HG03139 (cell line): ENCODE data around the gene OR4F15.
"Not testable (repeated sequence)": the region's sequence is repeated elsewhere in the genome, so short reads cannot be mapped to it uniquely, and the experiment has no call there.

Experiments
- ATAC-seq: cut with Tn5 transposase; IDR thresholded peaks from one replicate; pipeline ENCODE4 v1.9.1; 2021; ENCODE audit not compliant: unreplicated experiment

Gene OR4F15, protein sequence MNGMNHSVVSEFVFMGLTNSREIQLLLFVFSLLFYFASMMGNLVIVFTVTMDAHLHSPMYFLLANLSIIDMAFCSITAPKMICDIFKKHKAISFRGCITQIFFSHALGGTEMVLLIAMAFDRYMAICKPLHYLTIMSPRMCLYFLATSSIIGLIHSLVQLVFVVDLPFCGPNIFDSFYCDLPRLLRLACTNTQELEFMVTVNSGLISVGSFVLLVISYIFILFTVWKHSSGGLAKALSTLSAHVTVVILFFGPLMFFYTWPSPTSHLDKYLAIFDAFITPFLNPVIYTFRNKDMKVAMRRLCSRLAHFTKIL

DNA sequence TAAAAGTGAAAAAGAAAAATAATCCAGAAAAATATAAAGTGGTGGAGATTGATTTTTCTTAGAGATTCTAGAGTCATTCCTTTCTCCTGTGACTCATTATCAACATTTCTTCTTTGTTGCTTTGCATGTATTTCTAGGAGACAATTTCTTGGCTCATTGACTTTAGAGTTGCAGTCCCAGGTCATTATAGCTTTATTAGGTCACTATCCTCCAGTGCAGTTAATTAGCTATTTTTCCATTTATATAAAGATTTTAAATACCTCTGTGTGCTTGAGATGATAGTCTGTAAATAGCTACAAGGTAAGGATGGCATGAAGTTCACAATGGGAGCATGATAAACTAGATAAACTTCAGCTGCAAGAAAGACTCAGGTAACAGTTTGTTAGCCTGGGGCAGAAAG, at the start of gene OR4F15:
TSS of gene OR4F15 (plus strand) at position 301 of the 400 bp plus-strand sequence. CDS start 5,985 bp downstream, outside the sequence.
- no peak for ATAC-seq

- ATAC-seq, result not testable (repeated sequence)
Measured at GRCh38 chr15:101764669-101765339, 47.2 kb upstream of the OR4F15 start.

DNA sequence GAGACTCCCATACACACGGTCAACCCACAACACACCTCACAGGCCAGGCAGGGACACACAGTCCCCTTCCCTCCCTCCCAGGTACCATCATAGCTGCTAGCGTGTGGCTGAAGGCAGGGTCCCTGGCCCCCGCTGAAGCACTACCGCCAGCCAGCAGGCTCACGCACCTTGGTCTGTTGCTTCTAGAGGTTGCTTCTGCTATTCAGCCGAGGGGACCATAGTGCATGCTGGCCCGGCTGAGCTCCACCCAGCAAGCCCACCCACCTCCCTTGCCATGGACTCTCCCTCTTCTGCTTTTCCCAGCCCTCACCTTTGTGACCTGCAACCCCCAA, 46.7 kb upstream of the OR4F15 start:
- ATAC-seq, result not testable (repeated sequence)

- no peak for ATAC-seq
Measured at GRCh38 chr15:101765772-101766456, 46.1 kb upstream of the OR4F15 start.

DNA sequence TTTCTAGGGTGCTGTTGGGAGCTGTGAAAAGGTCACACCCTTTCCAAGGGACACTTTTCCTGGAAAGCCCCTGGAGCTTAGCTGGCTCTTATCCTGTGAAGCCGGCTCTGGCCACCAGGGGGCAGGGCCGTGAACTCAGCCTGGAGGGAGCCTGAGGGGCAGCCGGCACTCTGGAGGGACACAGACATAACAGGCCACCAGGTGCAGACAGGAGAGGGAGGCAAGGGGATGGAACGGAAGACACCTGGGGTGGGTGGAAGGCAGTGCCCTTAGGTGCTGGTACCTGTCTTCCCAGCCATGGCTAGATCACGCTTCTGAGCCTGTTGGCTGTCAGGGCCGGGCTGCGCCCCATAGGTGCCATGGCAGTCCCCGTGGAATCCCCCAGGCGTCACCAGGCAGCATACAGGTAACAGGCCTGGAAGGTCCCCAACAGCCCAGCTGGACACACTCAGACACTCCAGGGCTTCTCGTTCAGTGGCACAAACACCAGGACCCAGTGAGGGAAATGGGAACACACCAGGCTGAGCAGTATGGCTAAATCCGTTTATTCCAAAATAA, 44.8 kb upstream of the OR4F15 start:
- not testable (repeated sequence) for ATAC-seq

- no peak for ATAC-seq
Measured at GRCh38 chr15:101772921-101773320, 39.1 kb upstream of the OR4F15 start.

GRCh38 chr15:101773496-101774100, 38.4 kb upstream of the OR4F15 start:
- no peak for ATAC-seq

GRCh38 chr15:101775136-101775535, 36.9 kb upstream of the OR4F15 start:
- no peak for ATAC-seq

DNA sequence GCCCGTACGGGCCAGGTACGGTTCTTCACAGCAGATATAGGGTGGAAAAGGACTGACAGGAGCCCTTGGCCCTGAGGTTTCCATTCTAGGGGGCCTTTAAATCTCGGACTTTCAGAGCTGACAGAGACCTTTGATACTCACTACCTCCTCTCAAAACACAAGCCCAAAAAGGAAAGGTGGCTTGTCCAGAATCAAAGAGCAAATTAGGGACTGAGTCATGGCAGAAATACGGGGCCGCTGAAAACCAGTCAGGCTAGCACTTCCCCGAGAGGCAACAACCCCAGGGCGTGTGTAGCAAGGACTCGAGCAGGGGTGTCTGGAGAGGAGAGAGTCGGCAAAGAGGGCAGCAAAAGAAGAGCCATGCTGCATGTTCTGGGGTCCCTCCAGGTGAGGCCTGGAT, 33.4 kb upstream of the OR4F15 start:
- ATAC-seq, result not testable (repeated sequence)

DNA sequence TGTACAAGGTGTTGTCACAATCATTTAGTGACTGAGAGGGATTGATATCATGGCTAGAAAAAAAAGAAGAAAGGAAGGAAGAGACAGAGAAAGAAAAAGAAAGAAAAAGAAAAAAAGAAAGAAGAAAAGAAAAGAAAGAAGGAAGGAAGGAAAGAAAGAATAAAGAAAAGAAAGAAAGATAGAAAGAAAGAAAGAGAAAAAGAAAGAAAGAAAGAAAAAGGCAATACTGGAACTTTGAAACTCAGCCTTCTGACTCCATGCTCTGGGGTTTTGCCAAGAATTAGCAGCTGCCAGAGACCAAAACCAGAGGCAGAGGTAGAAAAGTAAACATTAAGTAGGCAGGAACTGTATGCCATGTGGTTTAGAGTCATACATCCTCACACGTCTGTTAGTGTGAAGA, 31.8 kb upstream of the OR4F15 start:
- ATAC-seq, result not testable (repeated sequence)

- no peak for ATAC-seq
Measured at GRCh38 chr15:101781928-101782327, 30.1 kb upstream of the OR4F15 start.

DNA sequence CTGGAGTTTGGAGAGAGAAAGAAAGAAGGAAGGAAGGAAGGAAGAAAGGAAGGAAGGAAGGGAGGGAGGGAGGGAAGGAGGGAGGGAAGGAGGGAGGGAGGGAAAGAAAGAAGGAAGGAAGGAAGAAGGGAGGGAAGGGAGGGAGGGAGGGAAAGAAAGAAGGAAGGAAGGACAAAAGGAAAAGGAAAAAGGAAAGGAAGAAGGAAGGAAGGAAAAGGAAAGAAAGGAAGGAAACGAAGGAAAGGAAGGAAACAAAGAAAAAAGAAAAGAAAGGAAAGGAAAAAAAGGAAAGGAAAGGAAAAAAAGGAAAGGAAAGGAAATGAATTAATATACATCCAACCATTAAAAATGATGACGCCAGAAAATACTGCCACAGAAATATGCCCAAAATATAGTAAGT, 27.4 kb upstream of the OR4F15 start:
- ATAC-seq, result no peak

GRCh38 chr15:101786422-101786821, 25.6 kb upstream of the OR4F15 start:
- not testable (repeated sequence) for ATAC-seq

- not testable (repeated sequence) for ATAC-seq
Measured at GRCh38 chr15:101788001-101788400, 24.0 kb upstream of the OR4F15 start.

DNA sequence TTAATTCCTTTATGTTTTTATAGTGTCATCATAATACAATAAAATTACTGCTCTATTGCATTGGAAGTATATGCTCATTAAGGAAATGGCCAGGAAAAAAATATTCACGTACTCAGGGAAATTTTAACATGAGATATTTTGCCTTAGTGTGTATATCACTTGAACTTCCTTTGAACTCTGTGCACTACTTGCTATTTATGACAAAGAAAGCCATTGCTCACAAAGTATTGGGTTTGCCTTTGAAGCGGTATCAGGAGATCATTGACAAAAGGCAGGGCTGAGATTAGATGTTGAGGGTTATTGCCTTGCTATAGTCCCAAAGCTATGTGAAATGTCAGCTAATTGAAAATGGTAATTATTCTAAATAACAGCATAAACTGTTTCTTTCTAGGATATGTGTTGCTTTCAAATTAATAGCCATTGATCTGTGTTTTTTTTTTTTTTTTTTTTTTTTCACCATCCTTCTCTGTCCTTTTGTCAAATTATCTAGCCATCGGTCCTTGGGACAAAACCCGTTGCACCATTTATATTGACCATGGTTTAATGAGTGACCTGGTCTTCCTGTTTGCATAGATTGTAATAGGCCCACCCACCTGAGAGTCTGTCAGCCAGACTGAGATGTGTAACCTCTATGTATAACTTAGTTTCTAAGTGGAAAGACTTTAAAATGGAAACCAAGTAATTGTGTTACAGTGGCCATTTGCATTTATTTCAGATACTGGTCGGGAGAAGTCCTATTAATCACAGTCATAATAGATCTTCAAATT, 23.3 kb upstream of the OR4F15 start:
- ATAC-seq, result not testable (repeated sequence)

DNA sequence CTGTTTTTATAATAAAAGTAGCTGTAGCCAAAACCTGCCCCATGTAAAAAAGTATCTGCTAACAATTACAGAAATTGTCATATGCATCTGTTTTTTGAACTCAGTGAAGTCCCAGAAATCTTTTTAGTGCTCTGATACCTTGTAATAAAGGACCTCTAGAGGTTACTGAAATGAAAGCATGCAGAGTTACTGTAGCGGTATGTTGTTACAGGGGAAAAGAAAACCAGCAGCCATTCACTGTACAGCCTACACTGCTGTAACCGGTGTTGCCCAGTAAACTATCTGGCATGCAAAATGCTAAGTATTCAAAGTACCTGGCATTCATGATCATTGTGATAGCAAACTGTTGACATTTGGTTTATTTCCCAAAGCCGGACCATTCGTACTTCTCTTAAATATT, 21.3 kb upstream of the OR4F15 start:
- ATAC-seq, result not testable (repeated sequence)

GRCh38 chr15:101793981-101794380, 18.0 kb upstream of the OR4F15 start:
- ATAC-seq, result not testable (repeated sequence)

GRCh38 chr15:101795455-101795854, 16.5 kb upstream of the OR4F15 start:
- no peak for ATAC-seq

DNA sequence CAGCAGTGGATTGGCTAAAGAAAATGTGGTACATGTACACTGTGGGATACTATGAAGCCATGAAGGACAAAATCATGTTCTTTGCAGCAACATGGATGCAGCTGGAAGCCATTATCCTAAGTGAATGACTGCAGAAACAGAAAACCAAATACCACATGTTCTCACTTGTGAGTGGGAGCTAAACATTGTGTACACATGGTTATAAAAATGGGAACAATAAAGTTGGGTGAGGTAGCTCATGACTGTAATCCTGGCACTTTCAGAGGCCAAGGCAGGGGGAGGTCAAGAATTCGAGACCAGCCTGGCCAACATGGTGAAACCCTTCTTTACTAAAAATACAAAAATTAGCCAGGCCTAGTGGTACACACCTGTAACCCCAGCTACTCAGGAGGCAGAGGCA, 12.3 kb upstream of the OR4F15 start:
- no peak for ATAC-seq

- ATAC-seq, result no peak
Measured at GRCh38 chr15:101801048-101801447, 11.0 kb upstream of the OR4F15 start.
